ENCODE measurements around the gene FLRT3. TPM values are rescaled to one million over a fixed set of nuclear protein-coding genes. Genes with fewer than 3 reads are reported as not detected.

FLRT3 gene
- total RNA-seq: not detected

GRCh38 chr20:14337400-14338171 lies at the start of gene FLRT3:
Gene FLRT3 (minus strand): TSS chr20:14337612. CDS start chr20:14327506, 10,106 bp downstream.
- POLR2A ChIA-PET: no interaction called here
- Mint-ChIP-seq H3K4me1 (ENCODE audit: low read depth) (no peaks in the 10 kb centered on the region), H3K27me3 (ENCODE audit: low read depth) (no peaks in the 10 kb centered on the region), H3K4me3 (no peak within 1 kb of the TSS), H3K9me3 (ENCODE audit: insufficient read depth) (no peaks in the 10 kb centered on the region), H3K36me3 (ENCODE audit: low read depth) (no peaks in the 10 kb centered on the region), H3K27ac (no peak within 1 kb of the TSS)
- DNase-seq (peak; percentile 30), ATAC-seq (no peak)
- CTCF ChIA-PET: no interaction called here

GRCh38 chr20:14386726-14387125 lies 49.3 kb upstream of the FLRT3 start:
- H3K27me3 Mint-ChIP-seq (ENCODE audit: low read depth): no peaks in the 10 kb centered on the region
- ChIA-PET CTCF (no interaction called here), POLR2A (no interaction called here)
- peaks cover 12% of the 10 kb centered on the region for H3K9me3 Mint-ChIP-seq (ENCODE audit: insufficient read depth)
- no peak overlapping the region for H3K27ac Mint-ChIP-seq
- no peaks in the 10 kb centered on the region for H3K4me1 Mint-ChIP-seq (ENCODE audit: low read depth)
- DNase-seq (no peak), ATAC-seq (no peak)
- H3K4me3 Mint-ChIP-seq: no peak overlapping the region
- H3K36me3 Mint-ChIP-seq (ENCODE audit: low read depth): no peaks in the 10 kb centered on the region

- DNase-seq (no peak), ATAC-seq (no peak)
- Mint-ChIP-seq H3K4me3 (no peak overlapping the region), H3K27ac (no peak overlapping the region), H3K36me3 (ENCODE audit: low read depth) (no peaks in the 10 kb centered on the region), H3K9me3 (ENCODE audit: insufficient read depth) (peaks cover 12% of the 10 kb centered on the region), H3K27me3 (ENCODE audit: low read depth) (no peaks in the 10 kb centered on the region), H3K4me1 (ENCODE audit: low read depth) (no peaks in the 10 kb centered on the region)
- ChIA-PET POLR2A (no interaction called here), CTCF (no interaction called here)
Observed at GRCh38 chr20:14385176-14385740, 47.8 kb upstream of the FLRT3 start.

GRCh38 chr20:14384416-14385175 lies 47.2 kb upstream of the FLRT3 start:
- ChIA-PET POLR2A (no interaction called here), CTCF (no interaction called here)
- ATAC-seq (no peak), DNase-seq (no peak)
- Mint-ChIP-seq H3K4me1 (ENCODE audit: low read depth) (no peaks in the 10 kb centered on the region), H3K9me3 (ENCODE audit: insufficient read depth) (peaks cover 8% of the 10 kb centered on the region), H3K4me3 (no peak overlapping the region), H3K36me3 (ENCODE audit: low read depth) (no peaks in the 10 kb centered on the region), H3K27ac (no peak overlapping the region), H3K27me3 (ENCODE audit: low read depth) (no peaks in the 10 kb centered on the region)

- Mint-ChIP-seq H3K36me3 (ENCODE audit: low read depth) (no peaks in the 10 kb centered on the region), H3K9me3 (ENCODE audit: insufficient read depth) (peaks cover 7% of the 10 kb centered on the region), H3K27me3 (ENCODE audit: low read depth) (no peaks in the 10 kb centered on the region), H3K4me3 (no peak overlapping the region), H3K27ac (no peak overlapping the region), H3K4me1 (ENCODE audit: low read depth) (no peaks in the 10 kb centered on the region)
- CTCF ChIA-PET: no interaction called here
- POLR2A ChIA-PET: no interaction called here
- DNase-seq: no peak
- ATAC-seq: no peak
Observed at GRCh38 chr20:14383335-14383734, 45.9 kb upstream of the FLRT3 start.

GRCh38 chr20:14378326-14378725 lies 40.9 kb upstream of the FLRT3 start:
- Mint-ChIP-seq H3K9me3 (ENCODE audit: insufficient read depth) (peaks cover 7% of the 10 kb centered on the region), H3K4me3 (no peak overlapping the region), H3K36me3 (ENCODE audit: low read depth) (no peaks in the 10 kb centered on the region), H3K27ac (no peak overlapping the region), H3K27me3 (ENCODE audit: low read depth) (no peaks in the 10 kb centered on the region), H3K4me1 (ENCODE audit: low read depth) (no peaks in the 10 kb centered on the region)
- CTCF ChIA-PET: no interaction called here
- ATAC-seq (no peak), DNase-seq (no peak)
- POLR2A ChIA-PET: no interaction called here

- no peak overlapping the region for H3K27ac Mint-ChIP-seq
- ChIA-PET CTCF (no interaction called here), POLR2A (no interaction called here)
- no peaks in the 10 kb centered on the region for H3K4me1 Mint-ChIP-seq (ENCODE audit: low read depth)
- ATAC-seq (no peak), DNase-seq (no peak)
- no peak overlapping the region for H3K4me3 Mint-ChIP-seq
- H3K9me3 Mint-ChIP-seq (ENCODE audit: insufficient read depth): peaks cover 7% of the 10 kb centered on the region
- H3K36me3 Mint-ChIP-seq (ENCODE audit: low read depth): no peaks in the 10 kb centered on the region
- H3K27me3 Mint-ChIP-seq (ENCODE audit: low read depth): no peaks in the 10 kb centered on the region
Observed at GRCh38 chr20:14375416-14375985, 38.1 kb upstream of the FLRT3 start.

GRCh38 chr20:14374196-14374595 lies 36.8 kb upstream of the FLRT3 start:
- ATAC-seq: no peak

GRCh38 chr20:14361509-14362345 lies 24.3 kb upstream of the FLRT3 start:
- ChIA-PET CTCF (no interaction called here), POLR2A (interaction anchor here (0.6 kb wide), 1 partner anchor 417 kb away, joined by 3 read pairs; no protein-coding TSS in a partner anchor)
- H3K4me3 Mint-ChIP-seq: no peak overlapping the region
- no peaks in the 10 kb centered on the region for H3K4me1 Mint-ChIP-seq (ENCODE audit: low read depth)
- H3K27ac Mint-ChIP-seq: no peak overlapping the region
- H3K27me3 Mint-ChIP-seq (ENCODE audit: low read depth): no peaks in the 10 kb centered on the region
- ATAC-seq (no peak), DNase-seq (no peak)
- no peaks in the 10 kb centered on the region for H3K36me3 Mint-ChIP-seq (ENCODE audit: low read depth)
- peaks cover 4% of the 10 kb centered on the region for H3K9me3 Mint-ChIP-seq (ENCODE audit: insufficient read depth)

More at GRCh38 chr20:14374196-14374595, 36.8 kb upstream of the FLRT3 start:
- no peaks in the 10 kb centered on the region for H3K36me3 Mint-ChIP-seq (ENCODE audit: low read depth)
- H3K27ac Mint-ChIP-seq: no peak overlapping the region
- H3K4me1 Mint-ChIP-seq (ENCODE audit: low read depth): no peaks in the 10 kb centered on the region
- no peak overlapping the region for H3K4me3 Mint-ChIP-seq
- H3K27me3 Mint-ChIP-seq (ENCODE audit: low read depth): no peaks in the 10 kb centered on the region
- peaks cover 7% of the 10 kb centered on the region for H3K9me3 Mint-ChIP-seq (ENCODE audit: insufficient read depth)
- POLR2A ChIA-PET: no interaction called here
- CTCF ChIA-PET: no interaction called here
- DNase-seq: no peak

GRCh38 chr20:14360416-14360815 lies 23.0 kb upstream of the FLRT3 start:
- POLR2A ChIA-PET: no interaction called here
- CTCF ChIA-PET: no interaction called here
- Mint-ChIP-seq H3K9me3 (ENCODE audit: insufficient read depth) (no peaks in the 10 kb centered on the region), H3K27ac (no peak overlapping the region), H3K4me1 (ENCODE audit: low read depth) (no peaks in the 10 kb centered on the region), H3K4me3 (no peak overlapping the region), H3K36me3 (ENCODE audit: low read depth) (no peaks in the 10 kb centered on the region), H3K27me3 (ENCODE audit: low read depth) (no peaks in the 10 kb centered on the region)
- no peak for DNase-seq
- ATAC-seq: no peak

GRCh38 chr20:14355791-14356190 lies 18.4 kb upstream of the FLRT3 start:
- Mint-ChIP-seq H3K27me3 (ENCODE audit: low read depth) (no peaks in the 10 kb centered on the region), H3K27ac (no peak overlapping the region), H3K36me3 (ENCODE audit: low read depth) (no peaks in the 10 kb centered on the region), H3K9me3 (ENCODE audit: insufficient read depth) (peaks cover 12% of the 10 kb centered on the region), H3K4me1 (ENCODE audit: low read depth) (no peaks in the 10 kb centered on the region), H3K4me3 (no peak overlapping the region)
- no peak for ATAC-seq
- POLR2A ChIA-PET: no interaction called here
- no peak for DNase-seq
- CTCF ChIA-PET: no interaction called here

Measured in activated CD8-positive, alpha-beta T cell treated with anti-CD3 and anti-CD28 coated beads, Interleukin-2, amount 10 ng/mL, durations not matched to agents 7 days and 5 days (primary cell).